Mucosa of gallbladder (tissue), 1 donor: ENCODE measurements around the gene HHIPL1. TPM values are rescaled to one million over a fixed set of nuclear protein-coding genes. Genes with fewer than 3 reads are reported as not detected.
A peak's percentile ranks its signal among the peaks of the same experiment; 100 is the strongest.

Experiments used
- DNase-seq: peaks from one replicate; pipeline ENCODE4 v3.0.0-alpha.2; 2020; ENCODE audit warnings: low spot score
- total RNA-seq: library from RNA; stranded (reverse); gene quantifications from one replicate; pipeline ENCODE4 v1.2.1, GENCODE V29; 2021
- donor health status: DM: no; HTN: no; CAD: no.

HHIPL1 gene
- total RNA-seq, 1 donor from 2014 or later = 5.3 TPM

- DNase-seq = no peak
Measured at GRCh38 chr14:99675382-99675835, 30.5 kb downstream of the HHIPL1 start.

DNA sequence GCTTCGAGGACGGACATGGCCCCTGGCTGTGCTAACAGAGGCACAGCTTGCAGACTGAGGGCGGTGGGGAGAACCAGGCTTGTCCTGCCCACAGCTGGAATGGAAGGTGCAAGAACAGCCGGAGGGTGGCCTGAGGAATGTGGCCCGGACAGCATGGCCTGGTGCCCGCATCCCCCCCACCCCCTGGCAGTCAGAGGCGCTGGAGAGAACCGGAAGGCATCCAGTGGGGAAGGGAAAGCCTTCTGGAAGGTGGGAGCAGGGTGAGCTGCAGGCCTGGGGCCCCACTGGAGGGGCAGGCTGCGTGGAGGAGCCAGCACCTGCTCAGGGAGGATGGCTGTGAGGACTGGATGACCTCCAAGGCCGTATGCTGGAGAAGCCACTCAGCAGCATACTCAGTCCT lies 31.0 kb downstream of the HHIPL1 start:
- DNase-seq = no peak

- no peak for DNase-seq
Measured at GRCh38 chr14:99676657-99677056, 31.7 kb downstream of the HHIPL1 start.

GRCh38 chr14:99677231-99678140 lies 32.6 kb downstream of the HHIPL1 start:
- DNase-seq = no peak

DNA sequence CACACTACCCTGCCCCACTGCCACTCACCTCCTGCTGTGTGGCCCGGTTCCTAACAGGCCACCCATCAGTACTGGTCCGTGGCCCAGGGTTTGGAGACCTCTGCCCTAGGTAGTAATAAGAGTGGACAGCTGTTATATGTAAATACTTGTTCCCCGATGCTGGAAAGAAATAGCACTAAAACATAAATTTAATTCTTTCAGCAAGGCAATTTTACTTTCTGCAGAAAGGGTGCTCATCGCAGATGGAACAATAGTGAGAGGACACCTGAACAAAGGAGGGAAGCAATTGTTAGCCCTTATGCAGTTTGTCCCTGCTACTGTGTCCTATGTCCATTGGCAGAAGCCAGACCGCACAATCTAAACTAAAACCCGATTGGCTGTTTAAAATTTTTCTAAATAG lies 33.3 kb downstream of the HHIPL1 start:
- DNase-seq = no peak

- no peak for DNase-seq
Measured at GRCh38 chr14:99679111-99679510, 34.2 kb downstream of the HHIPL1 start.

DNA sequence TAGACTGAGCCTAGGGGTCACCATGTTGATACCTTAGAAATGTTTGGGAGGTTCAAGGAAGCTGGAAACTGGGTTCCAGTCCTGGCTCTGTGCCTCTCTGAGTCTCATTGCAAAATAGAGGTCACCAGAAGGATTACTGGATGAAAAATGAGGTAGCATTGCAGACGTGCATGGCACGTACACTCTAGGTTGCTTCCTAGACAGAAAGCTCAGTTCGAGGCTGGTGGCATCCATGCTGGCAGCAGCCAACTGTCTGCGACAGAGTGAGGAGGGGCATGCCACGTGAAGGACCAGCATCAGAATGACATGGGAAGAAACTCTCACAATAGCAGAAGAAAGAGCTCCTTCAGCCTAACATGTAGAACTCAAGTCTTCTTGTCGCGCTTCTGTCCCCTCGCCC lies 34.6 kb downstream of the HHIPL1 start:
- no peak for DNase-seq

DNA sequence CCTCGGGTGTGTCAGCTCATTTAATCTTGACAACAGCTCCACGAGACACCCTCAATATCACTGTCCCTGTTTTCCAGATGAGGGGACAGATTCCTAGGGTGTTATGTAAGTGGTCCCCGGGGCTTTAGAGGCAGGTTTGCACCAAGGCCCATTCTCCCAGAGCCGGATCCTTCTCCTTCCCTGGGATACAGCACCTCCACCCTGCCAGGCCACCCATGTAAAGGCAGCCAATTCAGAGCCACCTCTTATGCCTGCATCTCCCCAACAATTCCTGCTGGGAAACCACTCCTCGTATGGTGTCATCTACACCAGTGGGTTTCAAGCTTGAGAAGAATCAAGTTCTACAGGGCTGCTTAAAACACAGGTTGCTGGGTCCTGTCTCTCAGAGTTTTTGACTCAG lies 35.1 kb downstream of the HHIPL1 start:
- no peak for DNase-seq

- no peak for DNase-seq
Measured at GRCh38 chr14:99681101-99681831, 36.3 kb downstream of the HHIPL1 start.

DNA sequence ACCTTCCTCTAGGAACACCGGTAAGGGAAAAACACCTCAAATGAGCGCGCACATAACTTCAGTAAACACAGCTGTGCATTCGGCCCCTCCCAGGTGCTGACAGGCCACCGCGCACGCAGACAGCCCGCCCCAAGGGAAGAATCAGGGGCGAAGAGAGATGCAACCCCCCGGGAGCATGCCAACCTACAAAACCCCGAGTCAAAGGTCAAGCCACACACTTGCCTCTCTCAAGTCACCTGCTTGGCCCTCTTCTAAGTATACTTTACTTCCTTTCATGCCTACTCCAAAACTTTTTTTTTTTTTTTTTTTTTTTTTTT lies 36.9 kb downstream of the HHIPL1 start:
- no peak for DNase-seq

DNA sequence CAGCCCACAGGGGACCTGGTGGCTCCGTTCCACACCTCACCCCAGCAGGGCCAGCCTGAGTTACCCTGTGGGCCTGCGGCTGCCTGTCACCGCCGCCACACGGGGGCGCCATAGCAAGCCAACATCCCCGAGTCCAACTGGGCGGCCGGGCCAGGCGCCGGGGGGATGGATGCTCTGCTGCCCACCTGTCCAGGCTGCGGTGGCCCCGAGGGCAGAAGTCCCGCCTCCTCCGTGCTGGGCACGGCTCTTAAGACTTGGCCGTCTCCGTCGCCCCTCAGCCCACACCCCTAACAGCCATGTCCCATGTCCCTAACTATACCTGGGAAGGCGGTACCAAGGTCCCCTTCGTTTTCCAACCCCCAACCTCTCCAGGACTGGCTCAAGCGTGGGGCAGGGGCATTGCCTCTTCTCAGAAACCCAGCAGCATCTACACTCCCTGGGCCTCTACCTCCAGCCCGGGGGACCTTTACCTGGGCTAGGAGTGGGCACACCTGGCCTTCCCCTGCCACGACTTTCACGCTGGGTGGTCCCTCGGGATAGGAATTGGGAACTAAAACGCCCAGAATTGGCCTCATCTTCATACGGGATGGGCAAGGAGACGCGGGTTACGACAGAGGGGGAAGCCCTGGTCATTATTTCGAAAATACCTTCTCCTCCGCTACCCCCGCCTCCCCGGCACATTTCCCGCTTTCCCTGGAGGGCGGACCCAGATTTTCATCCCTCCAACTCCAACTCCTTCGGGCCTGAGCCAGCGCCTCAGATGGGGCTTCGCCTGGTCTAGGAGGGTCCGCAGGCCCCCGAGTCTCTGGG lies 38.1 kb downstream of the HHIPL1 start:
- peak; percentile 78 for DNase-seq

- peak; percentile 100 for DNase-seq
Measured at GRCh38 chr14:99683619-99684409, 38.9 kb downstream of the HHIPL1 start, which contains the start of gene CYP46A1. TSS of gene CYP46A1 (plus strand) at chr14:99684298. CDS start at chr14:99684418, 120 bp downstream.

GRCh38 chr14:99684410-99684934 lies 39.5 kb downstream of the HHIPL1 start:
- DNase-seq = no peak

GRCh38 chr14:99685151-99685591 lies 40.2 kb downstream of the HHIPL1 start:
- no peak for DNase-seq

GRCh38 chr14:99685596-99685995 lies 40.7 kb downstream of the HHIPL1 start:
- no peak for DNase-seq

DNA sequence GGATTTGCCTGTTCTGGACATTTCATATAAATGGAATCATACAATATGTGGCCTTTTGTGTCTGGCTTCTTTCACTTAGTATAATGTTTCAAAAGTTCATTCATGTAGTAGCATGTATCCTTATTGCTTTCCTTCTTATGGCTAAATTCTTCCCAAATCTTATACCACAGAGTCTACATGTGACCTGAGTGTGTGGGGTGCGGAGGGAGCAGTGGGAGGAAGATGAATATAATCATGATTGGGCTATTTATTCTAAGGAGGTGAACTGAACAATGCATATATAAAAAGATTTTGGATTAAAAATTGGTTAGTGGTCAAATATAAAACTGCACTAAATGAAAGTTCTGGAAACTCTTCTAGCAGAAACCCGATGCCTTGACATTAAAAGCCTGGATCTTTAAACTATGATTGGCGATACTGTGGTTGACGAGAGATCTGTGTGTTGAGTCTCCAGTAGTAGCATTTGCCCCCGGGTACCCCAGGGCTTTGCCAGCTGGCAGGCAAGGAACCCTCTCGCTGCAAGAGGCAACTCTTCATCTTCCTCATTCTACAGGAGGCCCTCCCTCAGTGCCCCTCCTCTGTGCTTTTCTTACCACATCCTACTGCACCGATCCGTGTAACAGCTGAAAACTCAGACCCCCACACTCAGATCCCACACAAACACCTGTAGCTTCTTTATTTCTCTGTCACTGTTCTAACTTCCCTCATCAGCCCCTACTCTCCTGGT lies 41.8 kb downstream of the HHIPL1 start:
- no peak for DNase-seq

DNA sequence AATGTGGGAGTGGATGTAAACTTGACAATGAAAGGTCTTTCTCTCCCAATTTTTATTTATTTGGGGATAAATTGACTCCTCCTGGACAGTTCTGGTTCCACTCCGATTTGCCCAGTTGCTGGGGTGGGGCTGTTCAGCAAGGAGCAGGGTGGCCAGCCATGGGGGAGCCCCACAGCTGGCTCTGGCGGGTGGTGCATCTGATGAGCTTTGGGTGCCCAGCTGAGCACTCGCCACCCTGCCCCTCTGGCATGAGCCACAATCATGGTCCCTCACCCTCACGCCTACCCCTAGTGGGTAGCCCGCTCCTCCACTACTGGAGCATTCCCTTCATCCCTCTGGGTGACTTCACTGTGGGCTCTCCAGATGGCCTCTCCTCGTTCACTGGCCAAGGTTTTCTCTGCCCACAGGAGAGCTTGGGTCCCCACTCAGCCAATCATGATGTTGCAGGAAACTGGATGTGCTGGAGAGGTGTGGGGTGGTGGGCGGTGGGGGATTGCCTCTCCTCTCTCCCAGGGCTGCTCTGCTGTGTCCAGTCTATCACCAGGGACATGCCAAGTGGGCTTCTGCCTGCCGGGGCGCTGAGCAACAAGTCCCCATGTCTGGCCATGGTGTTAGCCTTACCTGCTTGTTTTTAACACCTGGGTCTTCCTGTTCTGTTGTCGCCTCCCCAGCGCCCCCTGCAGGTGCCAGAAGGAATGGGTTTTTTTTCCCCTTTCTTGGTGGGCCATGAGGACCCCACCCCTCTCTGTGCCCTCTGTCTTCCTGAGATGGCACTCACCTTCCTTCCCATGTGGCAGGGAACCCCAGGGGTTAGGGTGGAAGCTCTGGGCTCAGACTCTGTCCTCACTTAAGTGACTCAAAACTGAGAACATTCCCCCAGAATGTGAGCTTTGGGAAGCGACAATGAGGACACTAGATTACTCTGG lies 42.6 kb downstream of the HHIPL1 start:
- peak; percentile 8 for DNase-seq

DNA sequence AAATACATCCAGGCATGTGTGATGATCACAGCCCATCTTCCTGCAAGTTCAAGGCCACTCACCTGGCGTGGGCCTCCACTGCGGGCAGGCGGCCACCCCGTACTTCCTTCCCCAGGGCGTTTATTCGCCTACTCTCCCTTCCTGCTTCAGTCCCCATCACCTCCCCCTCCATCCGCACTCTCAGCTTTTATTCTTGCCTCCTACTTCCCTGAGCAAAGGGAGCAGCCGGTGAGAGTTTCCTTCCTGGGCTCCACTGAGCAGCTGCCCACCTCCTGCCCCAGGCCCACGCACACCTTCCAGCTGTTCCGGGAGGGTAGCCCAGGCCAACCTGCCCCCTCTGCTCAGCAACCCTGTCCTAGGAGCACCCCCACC lies 43.3 kb downstream of the HHIPL1 start:
- peak; percentile 7 for DNase-seq

GRCh38 chr14:99688629-99689028 lies 43.7 kb downstream of the HHIPL1 start:
- DNase-seq = peak; percentile 7
